ENCODE data around the gene SERF1A. TPM values are rescaled to one million over a fixed set of nuclear protein-coding genes. Genes with fewer than 3 reads are reported as not detected.

Gene SERF1A
- 1.1 and 1.6 TPM in 2 replicates for total RNA-seq

GRCh38 chr5:70900533-70901271, at the start of gene SERF1A:
Gene SERF1A (plus strand): TSS chr5:70900669. CDS start chr5:70900870, 201 bp downstream.

Other genes starting within 250 kb of the SERF1A start
- gene SMN1, start 24.4 kb downstream of the SERF1A start, total RNA-seq = 16.1 and 19.1 TPM in 2 replicates
- gene NAIP, start 124.7 kb downstream of the SERF1A start, total RNA-seq = 2.2 and 2.3 TPM in 2 replicates
- 5.7 and 11.4 TPM in 2 replicates for gene GTF2H2, start 167.0 kb downstream of the SERF1A start, total RNA-seq